Astrocyte of the cerebellum (primary cell): ENCODE data around the gene EIF4H.
"Not testable (repeated sequence)": the region's sequence is repeated elsewhere in the genome, so short reads cannot be mapped to it uniquely, and the experiment has no call there.

Experiments used
- DNase-seq: peaks from one replicate; pipeline ENCODE4 v3.0.0-alpha.2; 2011; ENCODE audit warnings: low read depth
- H3K4me3 ChIP-seq: 2 replicates; pipeline ENCODE4 v1.5.1; 2011; ENCODE audit warnings: mild to moderate bottlenecking, low read depth, low read length, moderate library complexity
- in situ Hi-C: cut with HindIII; loops from 2 replicates; pipeline ENCODE4 v1.10.0; 2017; ENCODE audit warnings: low sequenced_read_pairs
- TF ChIP-seq, protein P1 (sequence below): IDR thresholded peaks from 2 replicates; pipeline ENCODE4 v1.5.1; 2012; ENCODE audit warnings: low read length, low read depth, moderate library complexity, mild to moderate bottlenecking; ENCODE audit errors: missing control alignments

Gene EIF4H

DNA sequence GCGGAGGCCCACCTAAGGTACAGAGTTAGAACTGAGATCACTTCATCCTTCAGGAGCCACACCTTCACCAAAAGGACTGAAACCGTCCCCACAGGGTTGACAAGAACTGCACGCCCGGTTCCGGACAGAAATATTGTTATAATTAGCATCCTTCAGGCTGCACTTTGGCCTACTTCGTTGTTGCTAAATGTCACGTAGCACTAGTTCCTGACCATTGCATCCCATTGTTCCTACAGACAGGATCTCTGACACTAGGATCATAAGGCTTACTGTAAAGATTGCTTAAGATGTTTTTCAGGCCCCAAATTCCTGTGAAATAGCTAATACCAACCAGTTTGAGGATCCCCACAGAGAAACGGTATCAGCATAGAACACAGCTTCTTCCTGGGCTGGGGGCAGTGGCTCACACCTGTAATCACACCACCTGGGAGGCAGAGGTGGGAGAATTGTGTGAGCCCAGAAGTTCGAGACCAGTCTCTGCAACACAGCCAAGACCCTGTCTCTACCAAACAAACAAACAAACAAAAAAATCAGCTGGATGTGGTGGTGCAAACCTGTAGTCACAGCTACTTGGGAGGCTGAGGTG, 18.3 kb upstream of the EIF4H start:
- H3K4me3 ChIP-seq: no peak overlapping the region
- no peak for DNase-seq
- TF ChIP-seq, protein P1, sequence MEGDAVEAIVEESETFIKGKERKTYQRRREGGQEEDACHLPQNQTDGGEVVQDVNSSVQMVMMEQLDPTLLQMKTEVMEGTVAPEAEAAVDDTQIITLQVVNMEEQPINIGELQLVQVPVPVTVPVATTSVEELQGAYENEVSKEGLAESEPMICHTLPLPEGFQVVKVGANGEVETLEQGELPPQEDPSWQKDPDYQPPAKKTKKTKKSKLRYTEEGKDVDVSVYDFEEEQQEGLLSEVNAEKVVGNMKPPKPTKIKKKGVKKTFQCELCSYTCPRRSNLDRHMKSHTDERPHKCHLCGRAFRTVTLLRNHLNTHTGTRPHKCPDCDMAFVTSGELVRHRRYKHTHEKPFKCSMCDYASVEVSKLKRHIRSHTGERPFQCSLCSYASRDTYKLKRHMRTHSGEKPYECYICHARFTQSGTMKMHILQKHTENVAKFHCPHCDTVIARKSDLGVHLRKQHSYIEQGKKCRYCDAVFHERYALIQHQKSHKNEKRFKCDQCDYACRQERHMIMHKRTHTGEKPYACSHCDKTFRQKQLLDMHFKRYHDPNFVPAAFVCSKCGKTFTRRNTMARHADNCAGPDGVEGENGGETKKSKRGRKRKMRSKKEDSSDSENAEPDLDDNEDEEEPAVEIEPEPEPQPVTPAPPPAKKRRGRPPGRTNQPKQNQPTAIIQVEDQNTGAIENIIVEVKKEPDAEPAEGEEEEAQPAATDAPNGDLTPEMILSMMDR: no peak
- in situ Hi-C loops: no loop called here

DNA sequence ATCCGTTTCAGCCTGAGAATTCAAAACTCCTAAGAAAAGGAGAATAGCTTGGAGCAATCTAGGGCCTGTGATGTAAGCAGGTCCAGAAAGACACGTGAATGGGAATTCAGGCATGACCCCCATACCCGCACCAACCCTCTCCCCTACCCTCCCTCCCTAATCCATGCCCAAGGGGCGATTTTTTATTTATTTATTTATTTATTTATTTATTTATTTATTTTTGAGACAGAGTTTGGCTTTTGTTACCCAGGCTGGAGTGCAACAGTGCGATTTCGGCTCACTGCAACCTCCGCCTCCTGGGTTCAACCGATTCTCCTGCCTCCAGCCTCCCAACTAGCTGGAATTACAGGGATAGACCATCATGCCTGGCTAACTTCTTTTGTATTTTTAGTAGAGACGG, 16.6 kb upstream of the EIF4H start:
- DNase-seq: no peak
- in situ Hi-C loops: no loop called here
- H3K4me3 ChIP-seq: no peak overlapping the region
- TF ChIP-seq, protein P1: no peak

DNA sequence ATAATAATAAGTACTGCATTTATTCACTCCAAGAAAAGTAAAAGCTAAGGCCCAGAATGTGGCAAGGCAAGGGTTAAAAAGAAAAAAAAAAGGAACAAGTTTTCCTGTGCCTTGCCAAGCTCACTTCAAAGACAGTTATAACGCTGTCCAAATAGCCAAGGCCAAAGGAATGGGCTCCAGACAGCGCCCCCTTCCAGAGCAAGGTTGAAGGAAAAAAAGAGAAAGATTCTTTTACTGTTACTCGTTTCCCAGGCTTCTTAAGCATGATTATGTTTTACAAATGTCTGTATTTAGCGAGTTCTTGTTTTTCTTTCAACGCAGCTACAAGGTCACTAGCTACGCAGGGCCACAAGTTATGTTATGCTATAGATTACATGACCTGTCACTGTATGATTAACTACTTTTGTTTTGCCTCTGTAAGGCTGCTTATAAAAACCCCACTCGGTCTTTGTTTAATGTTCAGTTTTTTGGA, 9.1 kb upstream of the EIF4H start:
- DNase-seq: no peak
- TF ChIP-seq, protein P1: peak; percentile 61
- no peak overlapping the region for H3K4me3 ChIP-seq
- in situ Hi-C loops: no loop called here

DNA sequence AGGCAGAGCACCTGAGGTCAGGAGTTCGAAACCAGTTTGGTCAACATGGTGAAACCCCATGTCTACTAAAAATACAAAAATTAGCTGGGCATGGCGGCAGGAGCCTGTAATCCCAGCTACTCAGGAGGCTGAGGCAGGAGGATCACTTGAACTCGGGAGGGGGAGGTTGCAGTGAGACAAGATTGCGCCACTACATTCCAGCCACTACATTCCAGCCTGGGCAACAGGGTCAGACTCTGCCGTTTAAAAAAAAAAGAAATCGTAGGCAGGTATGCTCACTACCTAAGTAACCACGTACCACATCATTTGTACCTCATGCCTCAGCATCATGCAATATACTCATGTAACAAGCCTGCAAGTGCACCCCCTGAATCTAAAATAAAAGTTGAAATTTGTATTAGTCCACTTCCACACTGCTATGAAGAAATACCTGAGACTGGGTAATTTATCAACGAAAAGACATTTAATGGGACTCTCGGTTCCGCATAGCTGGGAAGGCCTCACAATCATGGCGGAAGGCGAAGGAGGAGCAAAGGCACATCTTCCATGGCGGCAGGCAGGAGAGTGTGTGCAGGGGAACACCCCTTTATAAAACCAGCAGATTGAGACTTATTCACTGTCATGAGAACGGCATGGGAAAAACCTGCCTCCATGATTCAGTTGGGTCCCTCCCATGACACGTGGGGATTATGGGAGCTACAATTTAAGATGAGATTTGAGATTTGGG, 8.1 kb upstream of the EIF4H start:
- TF ChIP-seq, protein P1: no peak
- in situ Hi-C loops: no loop called here
- no peak overlapping the region for H3K4me3 ChIP-seq
- DNase-seq: no peak

DNA sequence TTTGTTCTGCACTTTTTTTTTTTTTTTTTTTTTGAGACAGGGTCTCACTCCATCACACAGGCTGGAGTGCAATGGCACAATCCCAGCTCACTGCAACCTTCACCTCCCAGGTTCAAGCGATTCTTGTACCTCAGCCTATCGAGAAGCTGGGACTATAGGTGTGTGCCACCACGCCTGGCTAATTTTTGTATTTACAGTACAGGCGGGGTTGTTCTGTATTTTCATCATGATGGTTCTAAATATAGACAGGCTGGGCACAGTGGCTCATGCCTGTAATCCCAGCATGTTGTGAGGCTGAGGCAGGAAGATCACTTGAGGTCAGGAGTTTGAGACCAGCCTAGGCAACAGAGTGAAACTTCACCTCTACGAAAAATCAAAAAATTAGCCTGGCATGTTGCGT, 6.8 kb upstream of the EIF4H start:
- in situ Hi-C loops, H3K4me3 ChIP-seq, DNase-seq: not testable (repeated sequence)

DNA sequence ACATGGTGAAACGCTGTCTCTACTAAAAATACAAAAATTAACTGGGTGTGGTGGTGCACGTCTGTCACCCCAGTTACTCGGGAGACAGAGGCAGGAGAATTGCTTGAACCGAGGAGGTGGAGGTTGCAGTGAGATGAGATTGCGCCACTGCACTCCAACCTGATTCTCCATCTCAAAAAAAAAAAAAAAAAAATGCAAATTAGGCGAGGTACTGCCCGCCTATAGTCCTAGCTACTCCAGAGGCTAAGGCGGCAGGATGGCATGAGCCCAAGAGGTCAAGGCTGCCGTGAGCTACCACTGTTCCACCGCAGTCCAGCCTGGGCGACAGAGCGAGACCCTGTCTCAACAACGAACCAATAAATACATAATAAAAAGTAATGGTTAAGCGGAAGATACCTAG, 1.1 kb upstream of the EIF4H start:
- in situ Hi-C loops: loop anchor here (10.0 kb wide), 1 partner anchor 108 kb away; no protein-coding TSS in a partner anchor
- no peak for DNase-seq
- peak overlapping the region; percentile 91 for H3K4me3 ChIP-seq
- TF ChIP-seq, protein P1: no peak

DNA sequence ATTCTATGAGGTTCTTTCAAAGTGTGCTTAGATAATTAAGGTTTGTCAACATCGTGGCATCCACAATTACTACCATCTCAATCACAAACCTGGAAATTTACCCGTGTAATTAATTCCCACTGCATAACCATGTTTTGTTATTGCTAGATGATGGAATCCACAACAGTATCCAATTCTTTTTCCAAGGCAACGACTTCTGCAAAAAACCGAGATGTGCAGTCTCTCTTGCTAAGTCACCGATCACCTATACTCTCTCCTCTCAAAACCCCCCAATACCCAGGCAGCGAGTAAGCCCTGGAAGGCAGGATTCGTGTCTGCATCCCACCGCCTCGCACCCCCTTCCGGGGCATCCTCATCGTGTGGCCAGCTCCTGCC, 678 bp upstream of the EIF4H start:
- DNase-seq: no peak
- in situ Hi-C loops: loop anchor here (10.0 kb wide), 1 partner anchor 109 kb away; no protein-coding TSS in a partner anchor
- TF ChIP-seq, protein P1: no peak
- peak overlapping the region; percentile 91 for H3K4me3 ChIP-seq
